Iris pigment epithelial cell (primary cell): ENCODE measurements around the gene RANBP3.
"Not testable (repeated sequence)": the region's sequence is repeated elsewhere in the genome, so short reads cannot be mapped to it uniquely, and the experiment has no call there.

Source experiments
- DNase-seq: peaks from one replicate; pipeline ENCODE4 v3.0.0-alpha.2; 2011; ENCODE audit warnings: low read depth

The RANBP3 gene

GRCh38 chr19:6006896-6007295, 29.0 kb upstream of the RANBP3 start:
- no peak for DNase-seq

- not testable (repeated sequence) for DNase-seq
Measured at GRCh38 chr19:6006070-6006446, 28.1 kb upstream of the RANBP3 start.

- no peak for DNase-seq
Measured at GRCh38 chr19:6005321-6006069, 27.6 kb upstream of the RANBP3 start.

- no peak for DNase-seq
Measured at GRCh38 chr19:6003976-6004375, 26.0 kb upstream of the RANBP3 start.

GRCh38 chr19:6002591-6002990, 24.7 kb upstream of the RANBP3 start:
- DNase-seq: no peak

- no peak for DNase-seq
Measured at GRCh38 chr19:6000228-6000847, 22.4 kb upstream of the RANBP3 start.

- DNase-seq: no peak
Measured at GRCh38 chr19:5999693-6000092, 21.8 kb upstream of the RANBP3 start.

- no peak for DNase-seq
Measured at GRCh38 chr19:5997371-5997770, 19.4 kb upstream of the RANBP3 start.

GRCh38 chr19:5996623-5997320, 18.8 kb upstream of the RANBP3 start:
- DNase-seq: no peak

GRCh38 chr19:5996102-5996501, 18.2 kb upstream of the RANBP3 start:
- no peak for DNase-seq

- DNase-seq: no peak
Measured at GRCh38 chr19:5995606-5996005, 17.7 kb upstream of the RANBP3 start.

GRCh38 chr19:5994405-5995165, 16.6 kb upstream of the RANBP3 start:
- no peak for DNase-seq

GRCh38 chr19:5993648-5994358, 15.9 kb upstream of the RANBP3 start:
- no peak for DNase-seq

GRCh38 chr19:5993201-5993600, 15.3 kb upstream of the RANBP3 start:
- DNase-seq: no peak

- no peak for DNase-seq
Measured at GRCh38 chr19:5992756-5993155, 14.8 kb upstream of the RANBP3 start.

- no peak for DNase-seq
Measured at GRCh38 chr19:5991244-5991838, 13.4 kb upstream of the RANBP3 start.

GRCh38 chr19:5990289-5990797, 12.4 kb upstream of the RANBP3 start:
- no peak for DNase-seq

- no peak for DNase-seq
Measured at GRCh38 chr19:5989388-5990074, 11.6 kb upstream of the RANBP3 start.

GRCh38 chr19:5988517-5989387, 10.8 kb upstream of the RANBP3 start:
- DNase-seq: no peak
